ENCODE data around the gene NFIA.

NFIA gene

GRCh38 chr1:61322769-61323168 lies 240.4 kb downstream of the NFIA start:
- DNase-seq = no peak

DNA sequence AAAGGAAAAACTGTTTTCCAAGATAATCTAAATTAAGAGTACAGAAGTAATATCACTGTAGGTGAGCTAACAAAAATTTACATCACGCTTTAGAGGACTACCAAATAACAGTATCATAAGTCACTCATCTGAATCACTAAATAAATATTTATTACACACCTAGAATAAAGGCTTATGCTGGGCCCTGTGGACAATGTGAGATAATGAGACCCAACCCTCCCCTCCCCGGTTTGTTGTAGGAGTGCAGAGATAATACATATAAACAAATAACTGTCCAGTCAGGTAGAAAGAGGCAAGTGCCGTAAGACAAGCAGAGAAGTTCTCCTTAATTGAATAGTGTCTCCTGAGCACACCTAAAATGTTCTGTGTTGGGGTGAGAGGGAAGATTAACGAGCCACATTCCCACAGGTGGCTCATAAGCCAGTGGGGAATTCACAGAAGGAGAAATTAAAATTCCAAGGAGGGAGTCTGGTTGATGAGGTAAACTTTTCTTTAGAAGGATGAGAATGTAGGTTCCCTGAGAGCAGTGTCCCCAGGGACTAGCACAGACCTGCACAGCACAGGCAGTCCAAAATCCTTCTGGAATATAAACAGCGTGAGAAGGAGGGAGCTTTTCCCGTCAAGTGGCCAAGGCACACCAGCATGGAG lies 241.4 kb downstream of the NFIA start:
- DNase-seq = no peak

GRCh38 chr1:61326713-61327112 lies 244.4 kb downstream of the NFIA start:
- DNase-seq = no peak

DNA sequence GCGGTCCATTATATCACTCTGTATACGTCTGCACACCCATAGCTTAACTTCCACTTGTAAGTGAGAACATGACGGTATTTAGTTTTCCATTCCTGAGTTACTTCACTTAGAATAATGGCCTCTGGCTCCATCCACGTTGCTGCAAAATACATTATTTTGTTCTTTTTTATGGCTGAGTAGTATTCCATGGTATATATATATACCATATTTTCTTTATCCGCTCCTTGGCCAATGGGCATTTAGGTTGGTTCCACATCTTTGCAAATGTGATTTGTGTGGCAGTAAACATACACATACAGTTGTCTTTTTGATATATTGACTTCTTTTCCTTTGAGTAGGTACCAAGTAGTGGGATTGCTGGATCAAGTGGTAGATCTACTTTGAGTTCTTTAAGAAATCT lies 245.1 kb downstream of the NFIA start:
- no peak for DNase-seq

DNA sequence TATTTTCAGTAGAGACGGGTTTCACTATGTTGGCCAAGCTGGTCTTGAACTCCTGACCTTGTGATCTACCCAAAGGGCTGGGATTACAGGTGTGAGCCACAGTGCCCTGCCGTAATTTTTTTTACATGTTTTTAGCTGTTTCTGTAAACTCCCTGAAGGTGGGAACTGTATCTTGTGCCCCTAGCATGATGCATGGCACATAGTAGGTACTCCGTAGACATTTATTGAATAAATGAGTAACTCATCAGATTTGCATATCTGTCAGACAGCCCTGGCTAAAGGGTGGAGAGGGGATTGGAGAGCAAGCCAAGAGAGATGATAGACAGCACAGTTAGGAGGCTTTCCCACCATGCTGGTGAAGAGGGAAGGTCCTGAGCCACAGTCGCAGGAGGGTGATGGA lies 247.2 kb downstream of the NFIA start:
- DNase-seq = no peak

- no peak for DNase-seq
Measured at GRCh38 chr1:61330018-61330417, 247.7 kb downstream of the NFIA start.

- no peak for DNase-seq
Measured at GRCh38 chr1:61330571-61330970, 248.2 kb downstream of the NFIA start.

- DNase-seq = no peak
Measured at GRCh38 chr1:61332196-61332753, 249.9 kb downstream of the NFIA start.

GRCh38 chr1:61332796-61333195 lies 250.4 kb downstream of the NFIA start:
- no peak for DNase-seq

DNA sequence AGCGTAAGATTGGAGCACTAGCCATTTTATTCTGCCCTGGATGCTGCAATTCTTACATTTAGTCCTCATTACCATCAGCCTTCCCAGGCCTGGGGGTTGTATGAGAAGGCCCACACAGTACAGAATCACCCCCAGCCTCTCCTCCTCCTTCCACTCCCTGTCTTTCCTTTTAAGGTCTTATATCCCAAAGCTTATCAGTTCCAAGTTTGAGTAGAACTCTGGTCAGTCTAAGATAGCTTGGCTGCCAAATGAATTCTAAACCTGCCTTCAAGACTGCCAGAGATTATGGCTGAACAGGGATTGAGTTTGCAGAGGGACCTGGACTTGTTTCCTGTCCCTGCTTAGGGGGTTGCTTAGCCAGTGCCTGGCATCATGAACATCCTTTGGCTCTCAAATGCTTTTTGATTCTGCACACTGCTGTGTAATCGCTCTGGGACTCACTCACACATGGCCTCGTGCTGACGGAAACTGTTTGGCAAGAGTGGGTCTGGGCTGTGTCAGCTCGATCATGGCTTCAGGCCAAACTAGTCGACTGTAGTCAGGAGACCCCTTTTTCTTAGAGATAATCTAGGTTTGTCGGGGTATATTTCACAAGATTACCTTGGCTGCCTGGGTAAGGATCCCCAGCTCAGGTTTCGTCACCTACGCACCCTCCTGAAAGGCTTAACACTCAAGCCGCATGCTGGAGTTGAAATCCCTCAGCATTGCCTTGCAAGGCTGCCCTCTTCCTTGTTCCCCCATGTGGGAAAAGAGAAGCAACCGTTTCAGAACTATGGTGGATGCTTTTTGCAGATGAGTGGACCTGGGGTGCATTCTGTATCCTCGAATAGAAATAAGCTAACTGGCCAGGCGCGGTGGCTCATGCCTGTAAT lies 252.6 kb downstream of the NFIA start:
- DNase-seq = peak in 8 of 51 donors; percentile 1 to 26 (median 6)

DNA sequence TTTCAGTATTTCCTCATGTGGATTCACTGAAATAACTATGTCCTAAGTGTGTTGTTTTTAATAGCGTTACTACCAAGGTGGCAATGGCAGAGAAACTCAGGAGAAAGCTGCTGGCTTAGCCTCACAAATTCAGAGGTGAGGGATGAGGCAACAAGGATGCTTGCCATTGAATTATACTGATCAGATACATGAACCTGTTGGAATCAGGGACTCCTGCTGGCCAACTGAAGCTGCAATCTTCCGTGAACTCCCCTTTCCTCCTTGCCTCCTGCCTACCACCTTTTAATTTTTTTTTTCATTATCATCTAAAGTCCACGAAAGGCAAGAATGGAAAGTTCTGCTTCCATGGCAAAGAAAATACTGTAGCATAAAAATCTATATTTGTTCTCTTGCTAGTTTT lies 254.7 kb downstream of the NFIA start:
- no peak for DNase-seq

- no peak for DNase-seq
Measured at GRCh38 chr1:61337441-61337951, 255.1 kb downstream of the NFIA start.

DNA sequence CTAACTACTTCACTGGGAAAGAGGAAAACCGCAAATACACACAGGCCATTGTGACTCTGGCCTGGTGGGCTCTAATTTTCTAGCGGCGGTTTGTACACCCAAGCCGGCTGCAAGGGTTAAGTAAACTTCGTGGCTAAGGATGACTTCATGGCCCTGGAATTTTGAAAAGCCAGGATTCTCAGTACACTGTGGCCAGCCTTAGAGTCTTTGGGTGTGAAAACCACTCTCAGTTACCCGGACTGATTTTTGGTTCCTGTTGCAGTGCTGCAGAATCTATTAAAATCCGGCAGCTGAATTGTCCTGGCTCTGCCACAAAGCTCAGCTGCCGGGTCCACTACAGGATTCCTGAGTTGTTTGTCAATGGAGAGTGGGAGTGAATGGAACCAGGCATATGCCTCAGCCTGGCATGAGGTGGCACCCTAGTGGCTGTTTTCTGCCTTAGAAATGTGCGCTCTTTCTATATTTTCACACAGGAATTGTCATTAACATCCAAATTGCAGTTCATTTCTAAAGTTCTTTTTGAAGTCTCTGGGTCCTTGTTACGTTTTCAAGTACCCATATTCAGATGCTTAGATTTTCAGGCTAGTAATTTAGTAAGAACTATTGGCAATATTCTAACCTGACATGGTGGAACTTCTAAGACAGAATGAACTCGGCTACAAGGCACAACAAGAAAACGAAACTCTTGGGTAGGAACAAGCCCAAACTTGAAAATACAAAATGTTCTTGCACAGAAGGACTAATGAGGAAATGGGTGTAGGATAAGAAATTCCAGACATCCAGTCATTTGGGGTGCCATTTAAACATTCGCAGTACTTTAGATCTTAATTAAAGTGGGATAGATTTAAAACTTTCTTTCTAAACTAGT lies 255.9 kb downstream of the NFIA start:
- peak in 44 of 51 donors; percentile 3 to 90 (median 70) for DNase-seq

GRCh38 chr1:61338899-61339298 lies 256.5 kb downstream of the NFIA start:
- no peak for DNase-seq

- no peak for DNase-seq
Measured at GRCh38 chr1:61341426-61341825, 259.1 kb downstream of the NFIA start.

GRCh38 chr1:61343734-61344420 lies 261.5 kb downstream of the NFIA start:
- DNase-seq = peak in 1 of 51 donors; percentile 2

GRCh38 chr1:61344696-61345095 lies 262.3 kb downstream of the NFIA start:
- DNase-seq = no peak

DNA sequence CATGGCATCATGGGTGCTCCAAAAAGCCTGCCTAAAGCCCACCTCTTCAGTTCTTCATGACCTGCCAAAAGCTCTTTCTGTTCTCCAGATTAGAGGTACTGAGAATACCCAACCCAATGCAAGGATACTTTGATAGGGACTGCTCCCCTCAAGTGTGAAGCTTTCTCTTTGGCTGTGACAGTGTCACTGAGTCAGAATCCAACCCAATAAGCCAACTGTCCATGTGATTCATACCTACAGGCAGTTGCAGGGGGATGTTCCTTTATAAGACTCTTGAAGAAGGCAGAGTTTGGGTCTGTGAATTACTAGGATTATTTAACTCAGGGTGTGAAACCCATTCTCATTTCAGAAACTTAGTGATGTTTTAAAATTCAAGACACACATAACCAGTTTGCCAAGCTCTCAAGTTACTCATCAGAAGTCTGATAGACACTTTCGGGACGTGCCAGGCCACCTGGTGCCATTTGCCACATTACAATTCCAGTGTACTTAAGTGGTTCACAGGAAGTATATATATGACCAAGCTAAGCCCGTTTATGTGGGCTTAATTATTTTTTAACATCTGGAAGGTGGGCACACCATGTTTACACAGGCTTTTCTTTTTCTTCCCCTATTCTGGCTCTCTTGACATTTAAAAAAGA lies 265.8 kb downstream of the NFIA start:
- no peak for DNase-seq

- no peak for DNase-seq
Measured at GRCh38 chr1:61352845-61353435, 270.6 kb downstream of the NFIA start.

Measured in hypothalamus (tissue), 51 donors.